ENCODE data around the gene EIF2B2.

GRCh38 chr14:74976264-74977113, 26.2 kb upstream of the EIF2B2 start:
- TF ChIP-seq POLR2AphosphoS5 (IDR thresholded peaks at IDR 0.05; ENCODE audit: low read length): no peak
- no peak for TF ChIP-seq HCFC1 (IDR thresholded peaks at IDR 0.05; ENCODE audit: low read length)
- no peak for TF ChIP-seq SIN3A (IDR thresholded peaks at IDR 0.05; ENCODE audit: low read depth, low read length)
- TF ChIP-seq PAX8 (IDR thresholded peaks at IDR 0.05): no peak

All from GM12878 (cell line).